GM20431 (cell line): Measurements from ENCODE around the gene KCTD14.
"Not testable (repeated sequence)": the region's sequence is repeated elsewhere in the genome, so short reads cannot be mapped to it uniquely, and the experiment has no call there.

Experiments used
- in situ Hi-C: fragments of 300-500 bp; cut with MseI, MboI; formaldehyde crosslinking; loops from one replicate; pipeline ENCODE4 v1.15.0; 2020; ENCODE audit warnings: low sequenced_read_pairs; ENCODE audit not compliant: unreplicated experiment

KCTD14 gene

GRCh38 chr11:78028423-78028822 is 5.3 kb upstream of the KCTD14 start:
- in situ Hi-C loops: not testable (repeated sequence)

DNA sequence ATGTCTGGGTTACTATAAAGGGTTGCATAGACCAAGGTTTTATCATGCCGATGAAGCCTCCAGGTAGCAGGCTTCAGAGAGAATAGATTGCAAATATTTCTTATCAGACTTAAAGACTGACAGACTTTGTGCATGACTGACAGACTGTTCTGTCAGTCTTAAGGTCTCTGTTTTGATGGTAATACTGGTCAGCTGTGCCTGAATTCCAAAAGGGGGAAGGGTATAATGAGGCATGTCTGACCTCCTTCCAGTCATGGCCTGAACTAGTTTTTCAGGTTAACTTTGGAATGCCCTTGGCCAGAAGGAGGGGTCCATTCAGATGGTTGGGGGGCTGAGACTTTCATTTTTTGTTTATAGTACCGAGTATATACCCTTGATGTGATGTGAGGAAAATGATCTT is 4.7 kb upstream of the KCTD14 start:
- in situ Hi-C loops: no loop called here

- in situ Hi-C loops: no loop called here
Measured at GRCh38 chr11:78025378-78025777, 2.3 kb upstream of the KCTD14 start.

- in situ Hi-C loops: no loop called here
Measured at GRCh38 chr11:78023426-78023825, 350 bp upstream of the KCTD14 start.

DNA sequence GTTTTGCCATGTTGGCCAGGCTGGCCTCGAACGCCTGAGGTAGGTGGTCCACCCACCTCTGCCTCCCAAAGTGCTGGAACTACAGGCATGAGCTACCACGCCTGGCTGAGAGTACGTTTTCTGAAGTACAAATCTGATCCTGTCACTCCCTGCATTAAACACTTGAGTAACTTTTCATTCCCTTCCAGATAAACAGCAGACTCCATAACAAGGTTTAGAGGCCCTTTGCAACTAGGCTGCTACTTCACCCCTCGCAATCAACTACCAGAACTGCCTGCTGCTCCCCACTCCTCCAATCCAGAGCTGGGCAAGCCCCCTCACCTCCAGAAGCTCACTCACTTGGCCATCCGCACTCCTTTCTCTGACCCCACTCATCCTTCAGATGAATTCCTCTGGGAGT is 1.5 kb downstream of the KCTD14 start:
- in situ Hi-C loops: no loop called here

DNA sequence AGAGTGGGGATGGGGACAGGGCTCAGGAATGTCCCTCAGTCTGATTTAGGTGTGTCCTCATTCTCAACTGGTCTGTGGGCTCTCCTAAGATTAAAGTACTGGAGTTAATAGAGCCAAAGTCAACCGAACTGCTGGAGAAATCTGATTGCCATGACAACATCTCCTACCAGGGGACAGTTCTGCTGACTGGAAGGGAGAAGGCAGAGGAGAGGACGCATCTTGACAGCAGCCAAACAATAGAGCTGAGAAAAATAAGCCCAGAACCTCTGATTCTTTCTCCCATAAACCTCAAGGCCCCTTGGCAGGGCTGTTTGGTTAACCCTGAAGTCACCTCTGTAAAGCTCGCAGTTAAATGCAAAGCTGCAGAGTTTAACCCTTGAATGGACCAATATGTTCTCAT is 2.8 kb downstream of the KCTD14 start:
- in situ Hi-C loops: no loop called here

DNA sequence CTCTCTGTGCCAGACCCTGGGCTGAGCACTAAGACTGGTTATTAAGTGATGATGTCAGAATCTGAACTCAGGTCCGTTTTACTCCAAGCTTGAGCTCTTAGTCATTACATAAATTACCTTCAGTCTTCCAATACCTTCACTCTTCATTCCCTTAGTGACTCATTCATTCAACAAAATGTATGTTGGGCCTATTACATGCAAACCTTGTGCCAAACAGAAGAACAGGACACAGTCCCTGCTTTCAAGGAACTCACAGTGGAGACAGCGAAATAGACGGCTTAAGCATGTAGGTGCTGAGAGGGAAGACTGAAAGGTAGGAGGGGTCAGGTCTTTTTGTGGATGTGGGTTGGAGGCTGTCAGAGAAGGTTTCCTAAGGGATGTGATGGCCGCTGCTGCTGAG is 3.3 kb downstream of the KCTD14 start:
- in situ Hi-C loops: no loop called here

DNA sequence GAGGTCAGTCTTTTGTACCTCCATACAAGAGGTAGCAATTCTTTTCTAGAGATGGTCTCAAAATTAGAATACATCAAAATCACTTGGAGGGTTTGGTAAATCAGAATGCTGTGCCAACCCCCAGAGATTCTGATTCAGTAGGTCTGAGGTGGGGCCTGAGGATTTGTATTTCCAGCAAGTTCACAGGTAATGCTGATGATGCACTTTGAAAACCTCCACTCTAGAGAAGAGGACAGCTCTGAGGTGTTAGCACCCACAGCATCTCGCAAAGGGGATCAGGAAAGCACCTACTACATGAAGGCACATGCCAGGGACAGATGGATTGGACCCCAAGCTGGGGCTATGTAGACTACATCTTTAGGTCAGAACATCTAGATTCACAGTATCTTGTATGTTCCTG is 7.2 kb downstream of the KCTD14 start:
- in situ Hi-C loops: no loop called here

GRCh38 chr11:78014937-78015520 is 8.0 kb downstream of the KCTD14 start:
- in situ Hi-C loops: not testable (repeated sequence)

DNA sequence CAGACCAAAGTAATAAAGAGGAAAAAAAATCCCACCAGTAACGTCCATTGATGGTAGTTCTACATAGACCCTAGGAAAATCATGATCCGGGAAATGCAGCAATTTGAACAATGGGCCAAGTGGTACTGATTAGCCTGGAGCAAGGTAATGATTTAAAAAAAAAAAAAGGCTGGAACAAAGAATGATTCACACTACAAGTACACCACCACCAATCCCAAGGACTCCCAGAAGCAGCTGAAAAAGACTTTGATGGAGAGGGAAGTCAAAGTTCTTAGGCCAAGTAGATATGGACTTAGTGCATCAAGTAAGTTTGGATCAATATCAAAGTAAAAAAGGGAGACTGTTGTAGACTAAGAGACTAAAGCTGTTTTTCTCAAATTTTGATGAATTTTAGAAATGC is 11.8 kb downstream of the KCTD14 start:
- in situ Hi-C loops: no loop called here

DNA sequence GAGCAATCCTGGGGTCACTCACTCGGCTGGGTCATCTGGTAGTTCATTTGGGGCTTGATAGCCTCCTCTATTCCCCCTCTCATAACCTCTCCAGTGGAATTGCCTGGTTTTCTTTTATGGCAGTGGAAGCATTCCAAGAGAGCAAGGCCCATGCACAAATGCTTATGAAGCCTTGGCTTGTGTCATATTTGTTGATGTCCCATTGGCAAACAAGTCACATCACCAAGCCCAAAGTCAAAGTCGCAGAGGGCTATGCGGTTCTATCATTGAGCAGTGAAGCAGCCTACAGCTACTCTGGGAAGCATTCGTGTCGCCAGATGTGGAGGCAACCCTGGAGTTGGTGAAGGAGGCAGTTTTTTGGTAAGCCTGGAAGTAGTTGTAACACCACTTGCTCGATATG is 12.3 kb downstream of the KCTD14 start:
- in situ Hi-C loops: no loop called here

DNA sequence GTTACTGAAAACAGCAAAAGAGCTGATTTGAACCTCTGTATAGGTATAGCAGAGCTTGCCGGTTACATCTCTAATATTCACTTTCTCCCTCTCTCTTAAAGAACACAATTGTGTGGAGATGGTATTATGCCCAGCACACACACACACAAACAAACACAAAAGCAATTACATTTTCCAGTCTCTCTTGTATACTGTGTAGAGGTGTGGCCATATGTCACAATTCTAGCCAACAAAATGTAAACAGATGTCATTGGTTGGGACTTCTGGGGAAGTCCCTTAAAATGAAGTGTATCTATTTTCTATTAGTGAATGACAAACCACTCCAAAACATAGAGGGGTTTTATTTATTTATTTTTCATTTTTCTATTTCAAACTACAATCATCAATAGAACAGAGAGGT is 12.8 kb downstream of the KCTD14 start:
- in situ Hi-C loops: no loop called here

DNA sequence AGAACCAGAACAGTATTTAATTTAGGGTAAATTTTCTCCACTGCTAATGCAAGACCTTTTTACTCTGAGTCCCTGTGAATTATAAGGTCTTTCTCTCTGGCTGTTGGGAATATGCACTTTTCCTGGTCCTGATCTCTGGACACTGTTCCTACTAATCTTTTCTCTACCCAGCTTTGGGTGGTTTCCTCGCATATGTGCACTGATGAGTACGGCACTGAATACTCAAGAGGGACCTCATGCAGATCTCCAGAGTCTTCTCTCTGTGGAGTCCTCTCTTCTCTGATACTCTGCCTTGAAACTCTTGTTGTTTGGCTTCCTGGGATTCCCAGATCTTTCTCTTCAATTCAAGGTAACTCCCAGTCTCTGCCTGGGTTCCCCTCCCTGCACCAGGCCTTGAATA is 14.0 kb downstream of the KCTD14 start:
- in situ Hi-C loops: no loop called here

- in situ Hi-C loops: no loop called here
Measured at GRCh38 chr11:78000193-78000592, 22.9 kb downstream of the KCTD14 start.

GRCh38 chr11:77999446-78000030 is 23.5 kb downstream of the KCTD14 start:
- in situ Hi-C loops: no loop called here

DNA sequence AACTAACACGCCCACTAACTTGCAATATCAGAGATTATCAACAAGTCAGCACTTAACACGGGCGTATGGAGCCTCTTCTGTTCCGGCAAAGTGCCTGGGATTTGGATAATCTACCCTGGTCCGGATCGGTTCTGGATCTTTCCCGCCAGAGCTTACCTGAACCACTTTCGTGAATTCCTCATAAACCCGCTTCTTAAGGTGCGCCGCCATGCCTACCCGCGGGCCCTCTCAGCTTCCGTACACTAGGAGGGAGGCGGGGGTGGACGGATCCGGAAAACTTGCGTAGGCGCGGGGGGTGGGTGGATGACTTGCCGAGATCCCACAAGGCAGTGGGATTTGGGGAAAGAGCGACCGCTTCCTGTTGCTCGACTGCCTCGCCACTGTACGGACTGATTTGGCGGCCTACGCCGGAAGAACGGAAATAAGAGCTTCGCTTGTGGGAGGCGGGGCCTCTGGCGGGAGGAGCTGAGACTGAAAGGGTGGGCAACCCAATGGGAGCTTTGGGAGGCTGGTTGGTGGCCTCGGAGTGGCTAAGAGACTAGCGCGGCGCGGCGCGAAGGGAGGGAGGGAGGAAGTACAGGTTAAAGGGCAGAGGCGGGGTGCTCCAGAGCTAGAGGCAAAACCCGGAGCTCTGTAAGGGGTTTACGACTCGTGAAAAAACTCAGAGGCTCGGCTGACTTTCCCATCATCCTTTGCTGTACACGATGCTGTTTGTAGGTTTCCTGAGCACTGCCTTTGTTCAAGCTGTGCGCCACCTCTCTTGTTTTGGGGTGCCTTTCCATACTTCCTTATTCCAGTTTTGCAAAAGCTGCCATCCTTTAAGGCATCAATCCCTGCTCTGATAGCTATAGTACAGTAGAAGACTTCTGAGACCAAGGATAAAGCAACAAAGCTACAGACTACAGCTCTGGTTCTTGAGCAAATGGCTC is 28.4 kb downstream of the KCTD14 start, which contains the start of gene INTS4:
Gene INTS4 (minus strand): TSS at position 235 of the 929 bp plus-strand sequence. CDS start 25 bp downstream, at position 210.
- in situ Hi-C loops: no loop called here

DNA sequence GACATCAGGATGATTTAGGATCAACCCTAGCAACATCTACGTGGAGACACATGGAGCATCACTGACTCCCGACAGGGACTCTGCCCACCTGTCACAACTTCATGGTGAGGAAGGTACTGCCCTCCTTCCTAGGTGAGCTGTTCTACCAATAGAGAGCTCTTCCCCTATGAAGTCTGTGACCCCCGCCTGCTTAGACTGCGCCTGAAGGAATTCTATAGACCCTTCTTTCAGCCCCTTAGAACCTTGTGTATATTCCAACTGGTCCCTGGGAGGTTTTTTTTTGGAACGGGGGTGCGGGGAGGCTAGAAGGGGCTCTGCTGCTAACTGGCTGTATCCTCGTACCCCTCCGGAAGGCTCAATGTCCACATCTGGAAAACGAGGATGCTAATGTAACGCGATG is 29.2 kb downstream of the KCTD14 start:
- in situ Hi-C loops: no loop called here

- in situ Hi-C loops: no loop called here
Measured at GRCh38 chr11:77990981-77991380, 32.1 kb downstream of the KCTD14 start.

DNA sequence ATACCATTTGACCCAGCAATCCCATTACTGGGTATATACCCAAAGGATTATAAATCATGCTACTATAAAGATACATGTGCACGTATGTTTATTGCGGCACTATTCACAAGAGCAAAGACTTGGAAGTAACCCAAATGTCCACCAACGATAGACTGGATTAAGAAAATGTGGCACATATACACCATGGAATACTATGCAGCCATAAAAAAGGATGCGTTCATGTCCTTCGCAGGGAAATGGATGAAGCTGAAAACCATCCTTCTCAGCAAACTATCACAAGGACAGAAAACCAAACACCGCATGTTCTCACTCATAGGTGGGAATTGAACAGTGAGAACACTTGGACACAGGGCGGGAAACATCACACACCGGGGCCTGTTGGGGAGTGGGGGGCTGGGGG is 36.6 kb downstream of the KCTD14 start:
- in situ Hi-C loops: not testable (repeated sequence)

- in situ Hi-C loops: no loop called here
Measured at GRCh38 chr11:77981346-77981947, 41.6 kb downstream of the KCTD14 start.

- in situ Hi-C loops: no loop called here
Measured at GRCh38 chr11:77968337-77968736, 54.7 kb downstream of the KCTD14 start.
